HG03108 (cell line): Measurements from ENCODE around the gene SLC6A17.

Experiments used
- ATAC-seq: cut with Tn5 transposase; IDR thresholded peaks from one replicate; pipeline ENCODE4 v1.9.1; 2021; ENCODE audit warnings: moderate library complexity; ENCODE audit not compliant: unreplicated experiment

SLC6A17 gene

DNA sequence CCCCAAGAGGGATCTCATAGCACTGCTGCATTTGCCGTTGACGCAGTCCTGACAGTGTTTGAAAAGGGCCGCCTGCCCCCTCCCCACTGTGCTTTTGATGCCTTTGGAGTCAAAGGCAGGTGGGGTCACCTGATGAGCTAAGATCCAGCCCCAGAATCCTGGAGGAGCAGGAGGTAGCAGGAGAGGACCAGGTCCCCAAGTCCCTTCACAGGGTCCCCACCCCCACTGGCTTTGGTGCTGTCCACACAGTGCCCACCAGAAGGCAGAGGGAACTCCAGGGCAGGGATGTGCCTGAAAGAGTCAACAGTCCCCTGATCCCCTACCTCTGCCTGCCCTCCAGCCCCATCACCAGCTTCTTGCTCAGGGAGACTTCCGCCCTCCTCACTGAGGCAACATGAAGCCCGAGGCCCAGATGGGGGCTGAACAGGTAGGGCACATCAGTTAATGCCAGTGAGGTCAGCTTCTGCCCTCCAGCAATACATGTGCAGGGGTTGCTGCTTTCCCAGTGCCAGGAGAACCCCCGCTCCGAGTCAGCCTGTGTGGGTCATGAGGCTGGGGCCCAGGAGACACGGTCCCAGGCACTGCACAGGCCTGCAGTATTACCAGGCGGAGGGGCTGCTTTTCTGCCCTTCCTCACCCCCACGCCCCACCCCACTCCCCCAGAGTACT is 51.0 kb downstream of the SLC6A17 start:
- ATAC-seq = no peak

GRCh38 chr1:110203021-110203661 is 52.8 kb downstream of the SLC6A17 start:
- no peak for ATAC-seq

DNA sequence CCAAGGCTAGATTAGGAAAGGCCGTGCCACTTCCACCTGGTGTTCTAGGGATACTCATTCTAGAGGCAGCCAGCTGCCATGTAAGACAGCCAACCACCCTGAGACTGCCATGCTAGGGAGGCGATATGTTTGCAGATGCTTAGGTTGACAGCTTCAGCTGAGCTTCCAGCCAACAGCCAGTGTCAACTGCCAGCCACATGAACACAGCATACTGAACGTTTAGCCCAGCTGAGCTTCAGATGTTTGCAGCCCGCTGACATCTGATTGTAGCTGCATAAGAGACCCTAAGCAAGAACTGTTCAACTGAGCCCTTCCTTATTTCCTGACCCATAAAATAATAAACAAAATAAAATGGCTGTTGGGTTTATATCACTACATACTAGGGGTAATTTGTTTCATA is 54.9 kb downstream of the SLC6A17 start:
- no peak for ATAC-seq

- ATAC-seq = no peak
Observed at GRCh38 chr1:110205591-110206155, 55.4 kb downstream of the SLC6A17 start.

- no peak for ATAC-seq
Observed at GRCh38 chr1:110206261-110206920, 56.1 kb downstream of the SLC6A17 start.

GRCh38 chr1:110207831-110208230 is 57.5 kb downstream of the SLC6A17 start:
- no peak for ATAC-seq

GRCh38 chr1:110208916-110209645 is 58.8 kb downstream of the SLC6A17 start:
- no peak for ATAC-seq

DNA sequence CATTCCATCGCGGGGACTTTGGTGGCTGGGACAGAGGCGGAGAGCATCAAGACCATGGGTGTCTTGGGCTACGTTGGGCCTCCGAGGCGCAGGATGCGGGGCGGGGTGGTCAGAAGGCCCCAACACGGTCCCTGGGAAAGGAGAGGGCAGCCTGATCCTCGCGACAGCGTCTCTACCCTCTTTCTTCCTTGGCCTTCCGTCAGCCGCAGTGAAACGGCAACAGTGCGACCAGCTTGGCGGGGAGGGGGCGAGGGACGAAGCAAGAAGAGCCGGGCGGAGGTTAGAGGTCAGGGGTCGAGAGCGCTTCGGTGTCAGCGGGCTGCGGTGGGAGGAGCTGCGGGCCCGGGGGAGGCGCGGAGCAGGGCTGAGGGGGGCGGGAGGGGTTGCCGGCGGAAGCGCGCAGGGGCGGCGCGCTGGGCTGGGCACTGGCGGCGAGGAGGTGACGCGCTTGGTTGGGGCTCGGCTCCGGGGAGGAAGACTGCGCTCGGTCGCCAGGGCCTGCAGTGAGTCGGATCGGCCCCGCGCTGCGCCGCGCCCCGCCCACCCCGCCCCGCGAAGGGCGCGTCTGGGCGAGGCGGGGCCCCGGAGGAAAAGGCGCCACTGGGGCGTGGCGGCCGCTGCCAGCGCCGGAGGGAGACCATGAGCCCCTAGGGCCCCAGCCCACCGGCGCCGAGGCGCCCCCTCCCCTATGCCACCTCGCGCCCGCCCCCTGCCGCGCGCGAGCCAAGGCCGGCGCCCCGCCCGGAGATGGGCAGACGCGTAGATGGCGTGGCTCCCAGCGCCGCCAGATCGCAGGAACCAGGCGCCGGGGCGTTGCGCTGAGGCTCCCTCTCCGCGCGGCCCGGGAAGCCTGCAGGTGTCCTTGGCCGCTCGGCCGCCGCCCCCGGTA is 59.7 kb downstream of the SLC6A17 start, which contains the start of gene KCNC4:
KCNC4 (plus strand) TSS at position 600 of the 889 bp plus-strand sequence. CDS start 1,186 bp downstream, outside the sequence.
- peak; percentile 89 for ATAC-seq

GRCh38 chr1:110210604-110211495 is 60.6 kb downstream of the SLC6A17 start:
- ATAC-seq = peak; percentile 6

GRCh38 chr1:110211496-110212168 is 61.3 kb downstream of the SLC6A17 start:
- no peak for ATAC-seq

DNA sequence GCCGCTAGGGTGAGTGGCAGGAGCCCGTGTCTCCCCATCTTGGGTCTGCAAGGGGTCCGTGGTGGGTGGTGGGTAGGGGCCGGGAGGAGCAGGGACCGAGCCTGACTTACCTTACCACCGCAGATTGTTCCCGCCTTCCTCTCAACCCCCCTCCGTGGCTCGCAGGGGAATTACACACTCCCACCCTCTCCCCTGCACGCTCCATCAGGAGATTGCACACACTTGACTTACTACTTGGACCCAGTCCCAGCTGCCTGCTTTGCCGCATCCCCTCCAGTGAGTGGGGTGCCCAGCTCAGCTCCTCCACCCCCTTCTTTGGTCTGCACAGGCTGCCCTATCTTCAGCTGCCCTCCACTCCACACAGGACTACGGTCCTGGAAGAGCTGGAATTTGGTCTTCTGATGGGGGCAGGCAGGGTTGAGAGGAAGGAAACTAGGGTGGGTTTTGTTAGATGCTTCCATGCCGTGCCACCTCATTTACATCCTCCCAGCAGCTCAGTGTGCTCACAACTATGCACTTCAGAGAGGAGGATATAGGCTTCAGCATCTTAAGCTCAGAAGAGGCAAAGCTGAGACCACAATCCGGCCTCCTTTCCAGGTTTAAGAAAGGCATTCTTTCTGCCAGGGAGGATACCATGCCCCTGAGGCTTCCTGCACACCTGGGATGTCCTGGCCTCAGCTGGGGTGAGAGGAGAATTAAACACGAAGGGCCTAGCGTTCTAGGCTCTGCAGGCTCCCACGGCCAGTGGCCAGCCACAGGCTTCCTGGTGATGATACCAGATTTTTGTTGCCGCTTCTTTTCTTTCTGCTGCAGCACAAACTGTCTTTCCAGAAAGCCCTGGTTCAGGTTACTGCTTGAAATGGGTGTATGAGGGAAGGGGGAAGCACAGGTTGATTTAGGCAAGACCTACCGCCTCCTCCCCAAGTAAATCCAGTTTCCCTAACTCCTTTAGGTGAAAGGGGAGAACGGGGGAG is 62.2 kb downstream of the SLC6A17 start:
- no peak for ATAC-seq

DNA sequence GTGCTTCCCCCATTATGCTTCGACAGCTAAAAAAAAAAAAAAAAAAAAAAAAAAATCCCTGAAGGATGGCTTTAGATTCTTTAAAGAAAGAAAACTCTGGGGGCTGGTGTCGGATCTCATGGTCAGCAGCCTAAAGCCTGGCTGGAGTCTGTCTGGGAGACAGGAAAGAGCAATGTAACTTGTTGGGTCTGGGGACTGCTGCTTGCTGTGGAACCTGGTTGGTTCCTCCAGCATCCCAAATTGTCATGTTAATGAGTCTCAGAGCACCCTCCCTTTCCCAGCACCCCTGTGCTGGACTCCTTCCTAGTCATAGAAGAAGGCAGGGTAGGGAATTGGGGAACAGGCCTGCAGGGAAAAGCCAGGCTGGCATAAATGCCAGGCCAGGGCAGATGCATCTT is 62.8 kb downstream of the SLC6A17 start:
- no peak for ATAC-seq

GRCh38 chr1:110214454-110215404 is 64.4 kb downstream of the SLC6A17 start:
- ATAC-seq = no peak

DNA sequence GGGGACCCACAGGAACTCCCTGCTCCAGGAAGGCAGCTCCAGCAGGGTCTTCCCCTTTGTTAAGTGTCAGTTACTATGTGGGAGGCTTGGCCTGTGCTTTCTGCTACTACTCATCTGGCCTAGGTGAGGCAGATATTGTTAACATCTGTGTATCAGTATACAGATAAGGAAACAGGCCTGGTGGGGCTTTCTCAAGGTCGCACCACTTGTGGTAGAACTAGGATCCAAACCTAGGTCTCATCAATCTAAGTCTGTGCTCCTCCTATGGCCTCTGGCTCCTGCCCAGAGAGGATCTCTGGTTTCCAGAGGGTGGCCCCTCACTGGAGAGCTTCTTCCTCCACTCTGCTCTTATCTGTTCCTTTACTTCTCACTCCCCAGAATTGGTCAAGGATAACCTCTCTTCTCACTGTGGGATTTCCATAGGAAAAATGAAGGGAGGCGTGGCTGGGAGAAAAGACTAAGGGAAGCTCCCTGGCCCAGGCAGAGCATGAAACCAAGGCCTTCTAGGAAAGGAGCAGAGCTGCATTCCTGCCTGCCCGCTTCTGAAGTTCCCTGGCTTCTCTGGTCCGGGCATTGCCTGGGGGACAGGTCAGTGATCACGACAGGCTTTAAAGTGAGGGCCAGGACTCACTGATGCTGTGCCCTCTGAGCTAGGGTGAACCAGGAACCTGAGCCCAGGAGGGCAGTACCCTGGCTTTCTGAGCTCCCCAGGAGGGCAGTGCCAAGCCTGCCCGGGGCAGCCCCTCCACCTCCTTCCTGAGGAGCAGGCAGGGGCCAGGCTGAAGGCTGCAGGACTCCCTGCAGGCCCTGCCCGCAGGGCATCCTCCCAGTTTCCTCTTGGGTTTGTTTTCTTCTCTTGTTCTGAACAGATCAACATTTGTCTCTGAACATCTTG is 65.6 kb downstream of the SLC6A17 start:
- ATAC-seq = no peak

GRCh38 chr1:110216844-110217444 is 66.7 kb downstream of the SLC6A17 start:
- ATAC-seq = no peak
